Measurements from ENCODE around the gene BCDIN3D. TPM values are rescaled to one million over a fixed set of nuclear protein-coding genes. Genes with fewer than 3 reads are reported as not detected.

The BCDIN3D gene
- total and polyA plus RNA-seq, 2 experiments from 2014 or later, result 3.5 to 5.6 TPM

DNA sequence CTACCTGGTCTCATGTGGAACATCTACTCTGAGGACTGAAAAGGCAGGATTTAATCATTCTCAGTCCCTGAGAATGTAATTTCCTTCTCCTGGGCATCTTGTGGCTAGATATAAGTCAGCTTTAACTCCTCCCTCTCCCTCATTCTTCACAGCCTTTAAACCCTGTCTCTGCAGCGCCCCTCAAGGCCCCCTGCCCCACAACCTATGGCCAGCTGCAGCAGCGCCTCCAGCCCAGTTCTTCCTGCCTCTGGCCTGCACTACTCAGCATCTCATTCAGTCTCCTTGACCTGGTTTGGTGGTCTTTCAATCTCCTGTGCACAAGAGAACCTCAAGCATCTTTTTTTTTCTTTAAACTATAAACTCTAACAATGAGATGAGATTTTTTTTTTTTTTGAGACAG is 44.0 kb downstream of the BCDIN3D start:
- WGBS (ENCODE audit: low lambda C conversion rate, missing lambda C conversion rate), result 95% methylated on average over 2 of the region's 2 CpGs
- no peaks in the 10 kb centered on the region for H3K36me3 ChIP-seq (replicated peaks; ENCODE audit: insufficient read depth, low read depth)

DNA sequence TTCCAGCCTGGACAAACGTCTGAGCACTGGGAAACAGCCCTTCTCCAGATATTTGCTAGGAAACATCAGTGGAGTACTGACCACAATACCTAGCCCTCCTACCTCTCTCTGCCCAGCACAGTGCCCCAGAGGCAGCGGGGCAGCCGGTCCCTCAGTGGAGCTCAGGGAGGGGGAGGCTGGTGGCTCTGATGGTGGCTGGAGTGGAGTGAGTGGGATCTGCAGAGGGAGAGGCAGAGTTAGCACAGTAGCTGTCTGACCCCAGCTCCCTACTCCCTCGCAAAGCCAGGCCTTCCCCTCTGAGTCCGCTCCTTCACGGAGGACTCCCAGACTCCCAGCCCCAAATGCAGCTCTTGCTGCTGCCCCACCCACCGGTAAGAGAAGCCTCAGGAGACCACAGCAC is 44.7 kb downstream of the BCDIN3D start:
- H3K27ac ChIP-seq, result no peak overlapping the region
- WGBS (ENCODE audit: low lambda C conversion rate, missing lambda C conversion rate), result 95% methylated on average over 7 of the region's 7 CpGs
- no peak for DNase-seq (ENCODE audit: low spot score)
- no peaks in the 10 kb centered on the region for H3K36me3 ChIP-seq (replicated peaks; ENCODE audit: insufficient read depth, low read depth)
- no peaks in the 10 kb centered on the region for H3K9me3 ChIP-seq (ENCODE audit: low read depth)
- no peak overlapping the region for H3K4me2 ChIP-seq
- no peaks in the 10 kb centered on the region for H4K20me1 ChIP-seq (ENCODE audit: insufficient read depth, poor library complexity, severe bottlenecking)
- no peaks in the 10 kb centered on the region for H3K9me2 ChIP-seq (replicated peaks; ENCODE audit: insufficient read depth)
- H3K79me2 ChIP-seq, result no peaks in the 10 kb centered on the region
- no peaks in the 10 kb centered on the region for H3K4me1 ChIP-seq (ENCODE audit: insufficient read depth)
- no peaks in the 10 kb centered on the region for H3K27me3 ChIP-seq
- no peak overlapping the region for H2AFZ ChIP-seq
- H3K4me3 ChIP-seq, result no peak overlapping the region
- TF ChIP-seq, protein P1, sequence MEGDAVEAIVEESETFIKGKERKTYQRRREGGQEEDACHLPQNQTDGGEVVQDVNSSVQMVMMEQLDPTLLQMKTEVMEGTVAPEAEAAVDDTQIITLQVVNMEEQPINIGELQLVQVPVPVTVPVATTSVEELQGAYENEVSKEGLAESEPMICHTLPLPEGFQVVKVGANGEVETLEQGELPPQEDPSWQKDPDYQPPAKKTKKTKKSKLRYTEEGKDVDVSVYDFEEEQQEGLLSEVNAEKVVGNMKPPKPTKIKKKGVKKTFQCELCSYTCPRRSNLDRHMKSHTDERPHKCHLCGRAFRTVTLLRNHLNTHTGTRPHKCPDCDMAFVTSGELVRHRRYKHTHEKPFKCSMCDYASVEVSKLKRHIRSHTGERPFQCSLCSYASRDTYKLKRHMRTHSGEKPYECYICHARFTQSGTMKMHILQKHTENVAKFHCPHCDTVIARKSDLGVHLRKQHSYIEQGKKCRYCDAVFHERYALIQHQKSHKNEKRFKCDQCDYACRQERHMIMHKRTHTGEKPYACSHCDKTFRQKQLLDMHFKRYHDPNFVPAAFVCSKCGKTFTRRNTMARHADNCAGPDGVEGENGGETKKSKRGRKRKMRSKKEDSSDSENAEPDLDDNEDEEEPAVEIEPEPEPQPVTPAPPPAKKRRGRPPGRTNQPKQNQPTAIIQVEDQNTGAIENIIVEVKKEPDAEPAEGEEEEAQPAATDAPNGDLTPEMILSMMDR (IDR thresholded peaks at IDR 0.05; ENCODE audit: poor library complexity), result no peak
- TF ChIP-seq EZH2 (IDR thresholded peaks at IDR 0.05; ENCODE audit: borderline replicate concordance) (no peak), EZH2phosphoT487 (IDR thresholded peaks at IDR 0.05; ENCODE audit: low read depth, severe bottlenecking, unreplicated experiment) (no peak)

More for the DNA sequence above, 44.0 kb downstream of the BCDIN3D start:
- DNase-seq (ENCODE audit: low spot score), result no peak
- Histone ChIP-seq H3K27me3 (no peaks in the 10 kb centered on the region), H3K9me2 (replicated peaks; ENCODE audit: insufficient read depth) (no peaks in the 10 kb centered on the region), H3K4me3 (no peak overlapping the region), H3K27ac (no peak overlapping the region), H2AFZ (no peak overlapping the region), H3K4me2 (no peak overlapping the region), H3K9me3 (ENCODE audit: low read depth) (no peaks in the 10 kb centered on the region), H3K79me2 (no peaks in the 10 kb centered on the region), H4K20me1 (ENCODE audit: insufficient read depth, poor library complexity, severe bottlenecking) (no peaks in the 10 kb centered on the region), H3K4me1 (ENCODE audit: insufficient read depth) (no peaks in the 10 kb centered on the region)
- TF ChIP-seq EZH2 (IDR thresholded peaks at IDR 0.05; ENCODE audit: borderline replicate concordance) (no peak), EZH2phosphoT487 (IDR thresholded peaks at IDR 0.05; ENCODE audit: low read depth, severe bottlenecking, unreplicated experiment) (no peak)
- TF ChIP-seq, protein P1 (IDR thresholded peaks at IDR 0.05; ENCODE audit: poor library complexity), result no peak

DNA sequence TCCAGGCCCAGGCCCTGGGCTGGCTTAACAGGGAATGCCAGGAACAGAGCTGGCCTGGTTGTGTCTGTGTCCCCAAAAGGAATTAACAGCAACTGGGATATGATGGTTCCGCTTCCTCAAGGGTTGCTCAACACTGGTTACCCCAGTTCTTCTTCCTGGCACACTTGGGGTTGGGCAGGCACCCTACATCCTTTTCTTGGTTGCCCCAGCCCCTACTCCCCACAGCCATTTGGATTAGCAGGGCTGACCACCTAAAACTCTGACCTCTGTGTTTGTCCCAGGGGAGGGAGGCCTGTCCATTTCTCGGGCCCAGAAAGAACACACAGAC is 45.5 kb downstream of the BCDIN3D start:
- TF ChIP-seq, protein P1 (IDR thresholded peaks at IDR 0.05; ENCODE audit: poor library complexity), result no peak
- no peak for TF ChIP-seq EZH2 (IDR thresholded peaks at IDR 0.05; ENCODE audit: borderline replicate concordance)
- no peak for TF ChIP-seq EZH2phosphoT487 (IDR thresholded peaks at IDR 0.05; ENCODE audit: low read depth, severe bottlenecking, unreplicated experiment)
- WGBS (ENCODE audit: low lambda C conversion rate, missing lambda C conversion rate), result 96% methylated on average over 2 of the region's 2 CpGs
- no peaks in the 10 kb centered on the region for H3K36me3 ChIP-seq (replicated peaks; ENCODE audit: insufficient read depth, low read depth)

More for the DNA sequence above, 45.5 kb downstream of the BCDIN3D start:
- Histone ChIP-seq H3K4me1 (ENCODE audit: insufficient read depth) (no peaks in the 10 kb centered on the region), H3K4me2 (no peak overlapping the region), H3K4me3 (no peak overlapping the region), H3K27me3 (no peaks in the 10 kb centered on the region), H3K79me2 (no peaks in the 10 kb centered on the region), H3K9me2 (replicated peaks; ENCODE audit: insufficient read depth) (no peaks in the 10 kb centered on the region), H2AFZ (no peak overlapping the region), H3K9me3 (ENCODE audit: low read depth) (no peaks in the 10 kb centered on the region), H4K20me1 (ENCODE audit: insufficient read depth, poor library complexity, severe bottlenecking) (no peaks in the 10 kb centered on the region), H3K27ac (no peak overlapping the region)
- no peak for DNase-seq (ENCODE audit: low spot score)

Data from hepatocyte (in vitro differentiated cells).